ENCODE measurements around the gene TBC1D22A.

Gene TBC1D22A

GRCh38 chr22:47149976-47150375 is 387.5 kb downstream of the TBC1D22A start:
- no peak for DNase-seq

GRCh38 chr22:47150426-47150825 is 388.0 kb downstream of the TBC1D22A start:
- no peak for DNase-seq

GRCh38 chr22:47151064-47151463 is 388.6 kb downstream of the TBC1D22A start:
- no peak for DNase-seq

- DNase-seq: no peak
These were observed 389.0 kb downstream of the TBC1D22A start for GRCh38 chr22:47151490-47151889.

- no peak for DNase-seq
These were observed 389.8 kb downstream of the TBC1D22A start for GRCh38 chr22:47152236-47152635.

- DNase-seq: no peak
These were observed 390.5 kb downstream of the TBC1D22A start for GRCh38 chr22:47152938-47153337.

GRCh38 chr22:47153854-47154525 is 391.5 kb downstream of the TBC1D22A start:
- DNase-seq: no peak

GRCh38 chr22:47154621-47155081 is 392.2 kb downstream of the TBC1D22A start:
- DNase-seq: no peak

- DNase-seq: no peak
These were observed 392.9 kb downstream of the TBC1D22A start for GRCh38 chr22:47155131-47155885.

GRCh38 chr22:47155912-47156311 is 393.5 kb downstream of the TBC1D22A start:
- no peak for DNase-seq

GRCh38 chr22:47156352-47157092 is 394.1 kb downstream of the TBC1D22A start:
- DNase-seq: no peak

GRCh38 chr22:47157093-47157420 is 394.6 kb downstream of the TBC1D22A start:
- no peak for DNase-seq

GRCh38 chr22:47157486-47158270 is 395.2 kb downstream of the TBC1D22A start:
- DNase-seq: no peak

- no peak for DNase-seq
These were observed 396.0 kb downstream of the TBC1D22A start for GRCh38 chr22:47158457-47158856.

- DNase-seq: no peak
These were observed 397.1 kb downstream of the TBC1D22A start for GRCh38 chr22:47159592-47159991.

- DNase-seq: no peak
These were observed 397.7 kb downstream of the TBC1D22A start for GRCh38 chr22:47160141-47160541.

- DNase-seq: no peak
These were observed 398.5 kb downstream of the TBC1D22A start for GRCh38 chr22:47160781-47161520.

GRCh38 chr22:47161631-47162030 is 399.2 kb downstream of the TBC1D22A start:
- no peak for DNase-seq

- no peak for DNase-seq
These were observed 400.4 kb downstream of the TBC1D22A start for GRCh38 chr22:47162865-47163264.

- no peak for DNase-seq
These were observed 401.0 kb downstream of the TBC1D22A start for GRCh38 chr22:47163481-47163855.

- no peak for DNase-seq
These were observed 401.5 kb downstream of the TBC1D22A start for GRCh38 chr22:47163856-47164513.
